Type B pancreatic cell (in vitro differentiated cells): ENCODE data around the gene KRCC1. TPM values are rescaled to one million over a fixed set of nuclear protein-coding genes. Genes with fewer than 3 reads are reported as not detected.

Source experiments
- DNase-seq: peaks from one replicate; pipeline ENCODE4 v3.0.0; 2021; ENCODE audit warnings: mixed read lengths; ENCODE audit not compliant: unreplicated experiment; ENCODE audit errors: extremely low spot score
- H3K27ac Mint-ChIP-seq: 2 replicates; pipeline ENCODE4 v1.8.0; 2021; ENCODE audit warnings: mild to moderate bottlenecking, mixed read lengths
- H3K27me3 Mint-ChIP-seq: 2 replicates; pipeline ENCODE4 v1.8.0; 2021; ENCODE audit warnings: mixed read lengths
- H3K36me3 Mint-ChIP-seq: 2 replicates; pipeline ENCODE4 v1.8.0; 2021; ENCODE audit warnings: mixed read lengths
- H3K4me1 Mint-ChIP-seq: one replicate; pipeline ENCODE4 v1.8.0; 2021; ENCODE audit warnings: mixed read lengths; ENCODE audit not compliant: unreplicated experiment
- H3K4me3 Mint-ChIP-seq: 2 replicates; pipeline ENCODE4 v1.8.0; 2021; ENCODE audit warnings: mild to moderate bottlenecking, mixed read lengths
- H3K9me3 Mint-ChIP-seq: 2 replicates; pipeline ENCODE4 v1.8.0; 2021; ENCODE audit warnings: mixed read lengths
- CTCF ChIP-seq: fragments of 200-600 bp; sonication (generic); conservative IDR thresholded peaks from 2 replicates; pipeline ENCODE4 v1.5.0; 2021; ENCODE audit warnings: antibody characterized with exemption, mild to moderate bottlenecking
- total RNA-seq: library from RNA; stranded (reverse); gene quantifications from 2 replicates; pipeline ENCODE4 v1.2.1, GENCODE V29; 2021; ENCODE audit warnings: low replicate concordance

KRCC1 gene
- total RNA-seq, 1 donor from 2014 or later = 18.6 TPM

- Mint-ChIP-seq H3K4me3 (no peak overlapping the region), H3K9me3 (no peaks in the 10 kb centered on the region), H3K27ac (peak overlapping the region; percentile 56), H3K4me1 (peaks cover 9% of the 10 kb centered on the region), H3K36me3 (peaks cover 22% of the 10 kb centered on the region), H3K27me3 (no peaks in the 10 kb centered on the region)
- no peak for TF ChIP-seq CTCF
- DNase-seq = no peak
These were observed 13.1 kb downstream of the KRCC1 start for GRCh38 chr2:88042476-88042875.

GRCh38 chr2:88038263-88039105 is 17.1 kb downstream of the KRCC1 start:
- Mint-ChIP-seq H3K4me3 (no peak overlapping the region), H3K27me3 (no peaks in the 10 kb centered on the region), H3K9me3 (no peaks in the 10 kb centered on the region), H3K4me1 (peaks cover 9% of the 10 kb centered on the region), H3K27ac (peak overlapping the region; percentile 69), H3K36me3 (peaks cover 22% of the 10 kb centered on the region)
- no peak for DNase-seq
- no peak for TF ChIP-seq CTCF

- H3K27me3 Mint-ChIP-seq = no peaks in the 10 kb centered on the region
- no peak overlapping the region for H3K4me3 Mint-ChIP-seq
- H3K9me3 Mint-ChIP-seq = no peaks in the 10 kb centered on the region
- no peak overlapping the region for H3K27ac Mint-ChIP-seq
- H3K4me1 Mint-ChIP-seq = no peaks in the 10 kb centered on the region
- no peak for TF ChIP-seq CTCF
- H3K36me3 Mint-ChIP-seq = peaks cover 28% of the 10 kb centered on the region
- no peak for DNase-seq
These were observed 19.0 kb downstream of the KRCC1 start for GRCh38 chr2:88036606-88037005.

- Mint-ChIP-seq H3K4me1 (no peaks in the 10 kb centered on the region), H3K4me3 (no peak overlapping the region), H3K36me3 (peaks cover 28% of the 10 kb centered on the region), H3K27me3 (no peaks in the 10 kb centered on the region), H3K9me3 (no peaks in the 10 kb centered on the region), H3K27ac (no peak overlapping the region)
- no peak for TF ChIP-seq CTCF
- no peak for DNase-seq
These were observed 19.4 kb downstream of the KRCC1 start for GRCh38 chr2:88036182-88036581.

GRCh38 chr2:88032070-88032702 is 23.4 kb downstream of the KRCC1 start:
- no peak overlapping the region for H3K4me3 Mint-ChIP-seq
- H3K4me1 Mint-ChIP-seq = no peaks in the 10 kb centered on the region
- no peak for DNase-seq
- no peaks in the 10 kb centered on the region for H3K9me3 Mint-ChIP-seq
- H3K27ac Mint-ChIP-seq = no peak overlapping the region
- peaks cover 30% of the 10 kb centered on the region for H3K36me3 Mint-ChIP-seq
- no peaks in the 10 kb centered on the region for H3K27me3 Mint-ChIP-seq
- TF ChIP-seq CTCF = no peak
